Measurements from ENCODE around the gene ARFGEF2. TPM values are rescaled to one million over a fixed set of nuclear protein-coding genes. Genes with fewer than 3 reads are reported as not detected.

Gene ARFGEF2
- total RNA-seq, 1 donor from 2014 or later = 24.3 TPM

GRCh38 chr20:48898896-48899530 lies 22.5 kb upstream of the ARFGEF2 start:
- ATAC-seq = no peak

DNA sequence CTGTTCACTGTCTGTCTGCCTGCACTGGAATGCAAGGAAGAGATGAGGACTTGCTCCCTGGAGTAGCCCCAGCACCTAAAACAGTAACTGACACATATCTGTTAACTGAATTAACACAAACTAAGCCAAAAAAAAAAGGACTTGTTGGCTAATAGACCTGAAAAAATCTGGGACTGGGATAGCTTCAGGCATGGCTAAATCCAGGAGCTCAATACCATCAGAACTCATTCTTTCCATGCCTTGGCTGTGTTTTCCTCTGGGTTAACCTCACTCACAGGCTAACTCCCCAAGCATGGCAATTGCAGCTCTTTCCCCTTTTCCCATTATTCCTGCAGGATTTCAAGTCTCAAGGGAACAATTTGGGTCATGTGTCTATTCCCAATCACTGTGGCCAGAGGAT lies 21.6 kb upstream of the ARFGEF2 start:
- DNase-seq (ENCODE audit: low spot score) (no peak), ATAC-seq (no peak)

More at GRCh38 chr20:48898896-48899530, 22.5 kb upstream of the ARFGEF2 start:
- DNase-seq (ENCODE audit: low spot score) = no peak

- no peak for ATAC-seq
- no peak for DNase-seq (ENCODE audit: low spot score)
Observed at GRCh38 chr20:48901326-48901725, 20.2 kb upstream of the ARFGEF2 start.

DNA sequence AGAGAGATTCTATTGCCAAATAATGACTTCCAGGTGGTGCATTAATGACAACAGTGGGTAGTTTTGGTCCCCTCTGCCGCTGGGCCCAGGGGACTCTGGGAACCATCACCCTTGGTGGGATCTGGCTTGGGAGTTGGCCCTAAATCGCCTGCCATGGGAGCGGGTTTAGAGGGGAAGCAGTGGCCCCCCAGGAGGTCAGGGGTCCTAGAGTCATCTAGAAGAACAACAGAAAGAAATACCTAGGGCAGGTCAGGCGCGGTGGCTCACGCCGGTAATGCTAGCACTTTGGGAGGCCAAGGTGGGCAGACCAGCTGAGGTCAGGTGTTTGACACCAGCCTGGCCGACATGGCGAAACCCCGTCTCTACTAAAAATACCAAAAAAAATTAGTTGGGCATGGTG lies 17.8 kb upstream of the ARFGEF2 start:
- no peak for DNase-seq (ENCODE audit: low spot score)
- ATAC-seq = no peak

DNA sequence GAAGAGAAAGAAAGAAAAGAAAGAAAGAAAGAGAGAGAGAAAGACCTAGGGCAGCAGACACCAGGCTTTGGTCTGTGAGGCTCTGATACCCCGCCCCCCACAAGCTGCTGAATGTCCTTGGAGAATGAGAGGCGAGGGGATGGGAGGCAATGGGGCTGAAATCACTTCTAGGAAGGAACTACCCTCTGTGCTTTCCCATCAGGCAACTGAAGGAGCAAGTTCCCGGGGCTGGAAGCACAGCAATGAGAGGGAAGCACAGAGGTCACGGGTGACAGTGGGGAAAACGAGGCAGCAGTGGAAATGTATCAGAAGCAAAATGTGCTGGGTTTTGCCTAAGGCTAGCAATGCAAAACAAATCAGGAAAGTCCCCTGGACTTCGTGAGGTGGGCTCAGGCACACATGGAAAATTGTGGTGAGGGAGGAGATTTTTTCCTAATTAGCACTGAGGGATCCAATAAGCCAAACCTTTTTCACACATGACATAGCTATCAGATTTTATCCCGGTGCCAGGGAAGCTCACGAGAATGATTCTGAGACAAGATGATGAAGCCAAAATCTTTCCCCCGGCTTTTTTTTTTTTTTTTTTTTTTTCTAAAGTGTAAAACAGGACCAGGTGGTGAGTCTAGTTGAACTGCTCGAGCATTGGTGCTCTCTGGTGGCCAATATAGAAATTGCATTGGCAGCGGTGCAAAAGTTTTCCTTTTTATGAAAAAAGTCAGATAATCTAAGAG lies 16.8 kb upstream of the ARFGEF2 start:
- DNase-seq (ENCODE audit: low spot score) = no peak
- ATAC-seq = peak; percentile 83

DNA sequence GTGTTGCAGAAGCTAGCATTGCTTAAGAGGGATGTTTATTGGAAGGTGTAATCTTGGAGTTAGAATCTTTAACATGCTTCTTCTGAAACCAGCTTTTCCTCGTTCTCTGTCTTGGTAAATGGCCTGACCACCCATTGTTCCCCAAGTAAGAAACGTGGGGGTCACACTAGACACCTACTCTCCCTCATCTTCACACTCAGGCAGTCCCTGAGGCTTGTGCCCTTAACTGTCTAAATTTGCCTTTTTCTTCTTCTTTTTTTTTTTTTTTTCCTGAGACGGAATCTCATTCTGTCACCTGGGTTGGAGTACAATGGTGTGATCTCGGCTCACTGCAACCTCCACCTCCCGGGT lies 16.2 kb upstream of the ARFGEF2 start:
- ATAC-seq = no peak
- no peak for DNase-seq (ENCODE audit: low spot score)

- DNase-seq (ENCODE audit: low spot score) (no peak), ATAC-seq (no peak)
Observed at GRCh38 chr20:48906221-48906877, 15.2 kb upstream of the ARFGEF2 start.

DNA sequence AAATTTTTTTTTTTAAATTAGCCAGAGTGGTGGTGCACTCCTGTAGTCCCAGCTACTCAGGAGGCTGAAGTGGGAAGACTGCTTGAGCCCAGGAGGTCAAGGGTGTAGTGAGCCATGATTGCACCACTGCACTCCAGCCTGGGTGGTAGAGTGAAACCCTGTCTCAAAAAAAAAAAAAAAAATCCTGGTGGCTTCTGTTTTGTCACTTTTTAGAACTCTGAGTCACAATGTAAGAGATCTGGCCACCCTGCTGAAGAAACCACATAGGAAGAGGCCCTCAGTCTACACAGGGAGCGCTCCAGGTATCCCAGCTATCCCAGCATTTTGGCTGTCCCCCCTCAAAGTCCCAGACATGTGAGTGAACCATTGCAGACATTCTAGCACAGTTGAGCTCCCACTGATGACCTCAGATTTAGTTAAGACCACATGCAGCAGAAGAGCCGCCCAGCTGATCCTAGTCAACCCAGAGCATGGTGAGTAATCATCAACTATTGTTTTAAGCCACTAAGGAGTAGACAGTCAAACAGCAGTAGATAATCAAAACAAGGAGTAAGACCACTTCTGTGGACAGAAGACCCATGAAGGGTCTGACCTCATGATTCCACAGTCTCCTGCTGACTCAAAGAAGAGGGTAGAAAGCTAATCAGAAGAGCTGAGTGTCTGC lies 12.7 kb upstream of the ARFGEF2 start:
- DNase-seq (ENCODE audit: low spot score) (no peak), ATAC-seq (no peak)

GRCh38 chr20:48909910-48910309 lies 11.6 kb upstream of the ARFGEF2 start:
- ATAC-seq (no peak), DNase-seq (ENCODE audit: low spot score) (no peak)

GRCh38 chr20:48910347-48910781 lies 11.1 kb upstream of the ARFGEF2 start:
- DNase-seq (ENCODE audit: low spot score) = no peak
- ATAC-seq = peak; percentile 38

- DNase-seq (ENCODE audit: low spot score) (no peak), ATAC-seq (no peak)
Observed at GRCh38 chr20:48912065-48912464, 9.4 kb upstream of the ARFGEF2 start.

- DNase-seq (ENCODE audit: low spot score) = no peak
- no peak for ATAC-seq
Observed at GRCh38 chr20:48916699-48917098, 4.8 kb upstream of the ARFGEF2 start.

GRCh38 chr20:48919336-48919881 lies 2.1 kb upstream of the ARFGEF2 start:
- ATAC-seq = no peak
- no peak for DNase-seq (ENCODE audit: low spot score)

DNA sequence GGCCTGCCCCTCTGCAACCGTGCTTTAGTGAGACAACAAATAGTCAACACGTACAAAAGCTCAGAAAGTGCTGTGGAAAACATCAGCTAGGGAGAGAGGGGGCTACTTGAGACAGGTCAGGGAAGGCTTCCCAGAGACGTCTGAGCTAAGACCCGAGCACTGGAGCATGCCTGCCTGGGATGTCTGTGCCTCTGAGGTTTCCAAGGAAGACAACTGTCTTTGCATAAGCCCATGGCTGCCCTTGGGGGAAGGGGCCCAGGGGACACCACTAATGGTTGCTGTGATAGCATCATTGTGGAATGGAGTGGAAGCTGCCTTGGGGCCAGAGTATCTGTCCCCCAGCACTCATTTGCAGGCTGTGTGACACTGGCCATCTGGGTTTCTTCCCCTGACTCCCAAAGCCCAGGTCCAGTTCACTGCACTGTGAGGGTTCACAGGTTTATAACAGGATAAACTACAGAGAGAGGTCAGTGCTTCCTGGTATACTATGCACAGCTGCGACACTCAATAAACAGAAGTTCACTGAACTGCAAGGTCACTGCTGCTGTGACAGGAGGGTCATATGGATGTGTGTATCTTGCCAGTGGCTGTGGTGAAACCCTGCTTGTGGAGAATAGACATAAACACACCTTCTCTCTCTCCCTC lies 1.5 kb upstream of the ARFGEF2 start:
- peak; percentile 35 for ATAC-seq
- peak; percentile 49 for DNase-seq (ENCODE audit: low spot score)

DNA sequence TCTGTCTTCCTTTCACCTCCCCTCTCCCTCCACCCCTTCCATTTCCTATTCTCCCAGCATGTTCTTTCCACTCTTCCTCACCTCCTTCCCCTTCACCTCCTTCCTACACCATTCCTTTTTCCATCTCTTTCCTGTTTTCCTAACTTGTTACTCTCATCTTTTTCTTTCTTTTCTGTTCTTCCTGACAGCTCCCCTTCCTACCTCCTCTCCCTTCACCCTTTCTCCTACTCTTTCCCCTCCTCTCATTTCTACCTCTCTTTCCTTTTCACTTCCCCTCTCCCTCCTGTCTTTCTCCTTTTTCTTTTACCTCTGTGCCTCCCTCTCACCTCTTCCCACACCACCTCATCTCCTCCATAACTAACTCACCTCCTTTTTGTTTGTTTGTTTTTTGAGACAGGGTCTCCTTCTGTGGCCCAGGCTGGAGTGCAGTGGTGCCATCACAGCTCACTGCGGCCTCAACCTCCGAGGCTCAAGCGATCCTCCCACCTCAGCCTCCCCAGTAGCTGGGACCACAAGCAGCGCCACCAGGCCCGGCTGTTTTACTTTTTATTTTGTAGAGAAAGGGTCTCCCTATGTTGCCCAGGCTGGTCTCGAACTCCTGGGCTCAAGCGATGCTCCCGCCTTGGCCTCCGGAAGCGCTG lies 864 bp upstream of the ARFGEF2 start:
- no peak for DNase-seq (ENCODE audit: low spot score)
- ATAC-seq = no peak

GRCh38 chr20:48921883-48922820 lies 641 bp downstream of the ARFGEF2 start:
- DNase-seq (ENCODE audit: low spot score) = peak; percentile 80
- ATAC-seq = peak; percentile 71

DNA sequence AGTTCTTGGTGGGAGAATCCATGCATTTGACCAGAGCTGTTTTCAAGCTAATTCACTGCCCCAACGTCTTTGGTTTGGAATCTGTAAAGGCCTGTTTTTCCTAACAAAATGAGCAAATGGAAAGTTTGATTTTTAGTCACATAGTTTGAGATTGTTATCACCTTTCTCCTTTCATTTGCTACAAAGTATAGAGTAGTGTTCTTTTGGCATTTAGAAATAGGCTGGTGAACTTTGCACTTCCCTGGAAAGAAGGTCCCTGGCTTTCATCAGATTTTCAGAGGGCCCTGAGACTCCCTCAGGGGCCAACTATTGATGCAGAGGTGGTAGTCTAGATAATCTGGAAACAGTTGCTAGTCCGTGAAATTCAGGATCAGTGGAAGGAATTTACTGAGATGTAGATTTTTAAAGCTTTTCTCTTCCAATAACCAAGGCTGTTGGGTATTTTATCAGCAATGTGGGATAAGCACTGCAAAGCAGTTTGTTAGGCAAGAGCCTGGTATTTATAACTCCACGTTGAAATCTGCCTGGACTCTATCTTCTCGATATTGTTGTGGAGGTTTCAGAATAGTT lies 1.7 kb downstream of the ARFGEF2 start:
- ATAC-seq = peak; percentile 7
- DNase-seq (ENCODE audit: low spot score) = no peak

DNA sequence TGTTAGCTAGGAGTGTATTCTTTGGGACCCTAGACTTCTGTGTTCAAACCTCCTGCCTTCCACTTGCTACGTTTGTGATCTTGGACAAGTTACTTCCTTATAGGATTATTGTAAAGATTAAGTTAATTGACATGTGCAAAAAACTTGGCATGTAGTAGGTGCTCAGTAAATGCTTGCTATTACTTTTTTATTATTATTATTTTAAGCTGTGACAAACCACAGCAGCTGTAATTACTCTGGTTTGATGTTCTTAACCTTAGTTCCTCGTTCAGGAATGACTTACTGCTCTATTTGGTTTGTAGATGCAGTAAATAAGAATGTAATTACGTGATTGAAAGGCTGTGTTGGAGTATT lies 3.2 kb downstream of the ARFGEF2 start:
- DNase-seq (ENCODE audit: low spot score) = no peak
- ATAC-seq = no peak

- no peak for DNase-seq (ENCODE audit: low spot score)
- ATAC-seq = no peak
Observed at GRCh38 chr20:48926267-48926666, 4.8 kb downstream of the ARFGEF2 start.
